ENCODE results near the gene LALBA.
"Not testable (repeated sequence)": the region's sequence is repeated elsewhere in the genome, so short reads cannot be mapped to it uniquely, and the experiment has no call there.

The LALBA gene

GRCh38 chr12:48569946-48570345, at the start of gene LALBA:
Gene LALBA, minus strand, starts transcription at chr12:48570046. Its CDS starts 26 bp downstream, at chr12:48570020.
- DNase-seq: no peak

GRCh38 chr12:48618541-48618940, 48.7 kb upstream of the LALBA start:
- DNase-seq: peak; percentile 87

GRCh38 chr12:48615681-48616080, 45.8 kb upstream of the LALBA start:
- no peak for DNase-seq

- DNase-seq: no peak
Measured at GRCh38 chr12:48613321-48613720, 43.5 kb upstream of the LALBA start.

DNA sequence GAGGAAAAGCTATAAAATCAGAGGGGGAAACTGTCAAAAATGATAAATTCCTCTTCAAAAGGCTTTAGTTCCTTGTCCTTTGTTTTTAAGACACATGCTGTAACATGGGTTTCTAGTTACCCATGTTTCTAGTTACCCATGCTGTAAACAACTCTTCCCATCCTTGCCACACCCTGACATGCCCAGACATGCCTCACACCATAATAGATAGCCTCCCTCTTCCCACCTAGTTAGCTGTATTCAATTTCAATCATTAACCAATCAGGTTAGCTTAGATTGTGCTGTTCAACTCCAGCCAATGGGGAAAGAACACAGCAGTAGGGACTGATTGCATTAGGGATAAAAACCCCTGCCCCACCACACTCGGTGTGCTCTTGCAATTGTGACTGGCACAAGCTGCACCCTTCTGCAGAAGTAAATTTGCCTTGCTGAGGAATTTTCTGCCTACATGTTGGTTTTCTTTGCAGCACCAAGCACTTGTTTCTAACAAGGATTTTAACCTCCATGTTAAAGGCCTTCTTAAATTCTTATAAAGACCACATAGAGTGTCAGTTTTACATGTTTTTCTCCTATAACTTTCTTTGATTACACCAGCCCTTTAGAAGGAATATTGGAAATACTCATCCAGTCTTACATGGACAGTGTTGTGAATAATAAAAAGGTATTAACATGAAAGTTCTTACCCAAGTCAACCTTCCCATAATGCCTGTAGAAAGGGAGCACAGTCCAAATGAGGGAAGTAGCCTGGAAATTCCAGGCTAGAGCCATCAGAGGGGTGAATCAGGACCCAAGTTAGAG, 32.5 kb upstream of the LALBA start:
- DNase-seq: no peak

GRCh38 chr12:48601013-48601756, 31.3 kb upstream of the LALBA start:
- DNase-seq: no peak

DNA sequence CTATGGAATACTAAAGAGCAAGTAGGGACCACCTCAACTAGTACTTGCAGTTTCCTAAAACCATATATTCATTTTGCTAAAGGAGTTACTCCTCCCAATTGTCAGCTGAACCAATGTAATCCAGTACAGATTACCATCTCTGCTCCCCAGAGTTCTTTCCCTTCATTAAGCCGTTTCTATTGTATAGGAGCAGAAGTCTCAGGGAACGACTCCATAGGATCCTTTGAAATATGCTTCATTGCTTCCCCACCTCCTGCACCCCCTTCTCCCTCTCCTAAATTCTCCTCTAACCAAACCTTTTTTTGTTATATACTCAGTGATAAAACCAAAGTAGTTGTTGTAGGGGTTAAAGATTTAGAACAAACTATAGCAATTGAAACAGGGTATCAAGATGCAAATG, 30.7 kb upstream of the LALBA start:
- DNase-seq: no peak

GRCh38 chr12:48592591-48593086, 22.8 kb upstream of the LALBA start:
- DNase-seq: no peak

GRCh38 chr12:48586361-48586760, 16.5 kb upstream of the LALBA start:
- DNase-seq: no peak

DNA sequence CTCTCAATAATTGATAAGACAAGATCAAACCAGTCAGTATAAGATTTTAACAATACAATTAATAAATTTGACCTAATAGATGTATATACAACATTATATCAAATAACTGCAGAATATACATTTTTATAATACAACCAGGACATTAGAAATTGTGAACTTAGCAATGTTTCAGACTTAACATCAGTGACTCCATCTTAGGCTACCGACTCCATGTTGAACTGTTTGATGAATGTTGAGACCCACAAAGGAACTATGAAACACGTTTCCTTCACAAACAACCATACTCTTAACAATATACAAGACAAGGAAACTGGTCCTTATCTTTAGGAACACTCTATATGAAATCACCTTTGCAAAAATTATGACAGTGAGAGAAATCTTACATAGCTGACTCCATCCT, 13.9 kb upstream of the LALBA start:
- no peak for DNase-seq

- peak; percentile 3 for DNase-seq
Measured at GRCh38 chr12:48580831-48581230, 11.0 kb upstream of the LALBA start.

DNA sequence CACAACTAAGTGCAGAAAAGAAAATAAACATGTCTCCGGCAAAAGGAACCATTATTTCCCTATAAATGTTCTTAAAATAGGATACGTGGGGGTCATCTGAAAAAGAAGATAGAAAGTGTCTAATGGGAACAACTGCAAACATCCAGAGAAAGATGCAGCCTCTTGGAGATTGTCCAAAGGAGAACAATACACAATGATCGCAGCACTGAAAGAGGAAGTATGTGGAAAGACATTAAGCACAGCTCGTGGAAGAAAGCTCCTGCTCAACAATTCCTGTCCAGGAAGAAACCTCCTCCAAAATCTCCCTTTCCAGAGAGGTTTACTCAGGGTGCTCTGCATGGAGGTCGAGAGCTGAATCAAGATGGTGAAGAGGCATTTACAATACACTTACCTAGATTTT, 2.5 kb upstream of the LALBA start:
- peak; percentile 18 for DNase-seq

- no peak for DNase-seq
Measured at GRCh38 chr12:48567731-48568130, 2.1 kb downstream of the LALBA start.

- no peak for DNase-seq
Measured at GRCh38 chr12:48557919-48558318, 11.9 kb downstream of the LALBA start.

- DNase-seq: no peak
Measured at GRCh38 chr12:48556631-48557030, 13.2 kb downstream of the LALBA start.

DNA sequence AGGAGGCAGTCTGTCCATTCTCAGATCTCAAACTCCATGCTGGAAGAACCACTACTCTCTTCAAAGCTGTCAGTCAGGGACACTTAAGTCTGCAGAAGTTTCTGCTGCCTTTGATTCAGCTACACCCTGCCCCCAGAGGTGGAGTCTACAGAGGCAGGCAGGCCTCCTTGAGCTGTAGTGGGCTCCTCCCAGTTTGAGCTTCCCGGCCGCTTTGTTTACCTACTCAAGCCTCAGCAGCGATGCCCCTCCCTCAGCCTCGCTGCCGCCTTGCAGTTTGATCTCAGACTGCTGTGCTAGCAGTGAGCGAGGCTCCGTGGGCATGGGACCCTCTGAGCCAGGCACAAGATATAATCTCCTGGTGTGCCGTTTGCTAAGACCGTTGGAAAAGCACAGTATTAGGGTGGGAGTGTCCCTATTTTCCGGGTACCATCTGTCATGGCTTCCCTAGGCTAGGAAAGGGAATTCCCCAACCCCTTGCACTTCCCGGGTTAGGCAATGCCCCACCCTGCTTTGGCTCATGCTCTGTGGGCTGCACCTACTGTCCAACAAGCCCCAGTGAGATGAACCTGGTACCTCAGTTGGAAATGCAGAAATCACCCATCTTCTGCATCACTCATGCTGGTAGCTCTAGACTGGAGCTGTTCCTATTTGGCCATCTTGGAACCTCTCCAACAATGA, 16.0 kb downstream of the LALBA start:
- peak; percentile 9 for DNase-seq

DNA sequence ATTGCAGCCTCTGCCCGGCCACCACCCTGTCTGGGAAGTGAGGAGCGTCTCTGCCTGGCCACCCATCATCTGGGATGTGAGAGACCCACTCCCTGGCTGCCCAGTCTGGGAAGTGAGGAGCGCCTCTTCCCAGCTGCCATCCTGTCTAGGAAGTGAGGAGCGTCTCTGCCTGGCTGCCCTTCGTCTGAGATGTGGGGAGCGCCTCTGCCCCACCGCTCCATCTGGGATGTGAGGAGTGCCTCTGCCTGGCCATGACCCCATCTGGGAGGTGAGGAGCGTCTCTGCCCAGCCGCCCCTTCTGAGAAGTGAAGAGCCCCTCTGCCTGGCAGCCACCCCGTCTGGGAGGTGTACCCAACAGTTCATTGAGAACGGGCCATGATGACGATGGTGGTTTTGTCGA, 18.2 kb downstream of the LALBA start:
- DNase-seq: not testable (repeated sequence)

GRCh38 chr12:48547012-48547411, 22.8 kb downstream of the LALBA start:
- DNase-seq: not testable (repeated sequence)

DNA sequence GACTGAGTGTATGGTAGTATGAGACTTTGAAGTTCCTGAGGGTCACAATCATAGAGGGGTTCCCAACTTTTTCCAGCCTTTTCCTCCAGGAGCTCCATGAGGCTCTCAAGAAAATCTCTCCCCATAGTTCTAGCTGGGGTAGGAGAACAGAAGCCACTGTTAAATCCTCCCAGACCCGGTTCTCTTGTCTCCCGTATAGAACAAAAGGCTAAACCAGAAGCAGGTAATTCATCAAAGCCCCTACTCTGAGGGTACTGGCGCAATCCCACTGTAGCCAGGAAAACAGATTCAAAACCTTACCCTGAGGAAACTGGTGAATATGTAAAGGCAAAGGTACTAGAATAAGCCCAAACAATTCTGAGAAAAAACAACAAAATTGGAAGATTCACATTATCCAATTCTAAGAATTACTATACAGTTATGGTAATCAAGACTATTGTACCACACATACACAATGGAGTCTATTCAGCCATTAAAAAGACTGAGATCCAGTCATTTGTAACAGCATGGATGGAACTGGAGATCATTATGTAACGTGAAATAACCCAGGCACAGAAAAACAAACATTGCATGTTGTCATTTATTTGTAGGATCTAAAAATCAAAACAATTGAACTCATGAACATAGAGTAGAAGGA, 23.9 kb downstream of the LALBA start:
- no peak for DNase-seq

DNA sequence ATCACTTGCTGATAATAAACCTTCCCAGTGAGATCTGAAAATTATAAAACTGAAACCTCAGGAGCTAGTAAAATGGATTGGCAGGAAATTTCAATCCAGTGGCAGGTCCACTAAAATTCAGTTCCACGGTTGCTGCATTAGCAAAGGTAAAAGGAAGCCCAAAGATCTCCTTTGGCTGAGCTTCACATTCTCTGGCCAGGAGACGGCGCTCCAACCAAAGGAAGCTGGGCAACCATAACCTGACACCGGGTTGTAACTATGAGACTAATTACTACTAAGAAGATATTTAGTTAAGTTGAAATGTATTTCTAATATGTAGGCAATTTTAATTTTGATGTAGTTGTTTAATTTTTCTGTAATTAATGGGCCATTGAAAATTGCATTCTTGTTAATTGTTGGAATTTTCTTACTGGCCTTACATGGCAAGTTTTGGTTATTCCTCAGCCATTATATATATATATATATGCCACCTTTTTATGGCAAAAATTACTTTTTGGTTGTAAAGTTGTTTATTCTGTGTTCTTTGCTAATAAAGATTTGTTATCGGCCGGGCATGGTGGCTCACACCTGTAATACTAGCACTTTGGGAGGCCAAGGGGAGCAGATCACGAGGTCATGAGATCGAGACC, 27.4 kb downstream of the LALBA start:
- peak; percentile 77 for DNase-seq

GRCh38 chr12:48536602-48537001, 33.2 kb downstream of the LALBA start:
- no peak for DNase-seq

DNA sequence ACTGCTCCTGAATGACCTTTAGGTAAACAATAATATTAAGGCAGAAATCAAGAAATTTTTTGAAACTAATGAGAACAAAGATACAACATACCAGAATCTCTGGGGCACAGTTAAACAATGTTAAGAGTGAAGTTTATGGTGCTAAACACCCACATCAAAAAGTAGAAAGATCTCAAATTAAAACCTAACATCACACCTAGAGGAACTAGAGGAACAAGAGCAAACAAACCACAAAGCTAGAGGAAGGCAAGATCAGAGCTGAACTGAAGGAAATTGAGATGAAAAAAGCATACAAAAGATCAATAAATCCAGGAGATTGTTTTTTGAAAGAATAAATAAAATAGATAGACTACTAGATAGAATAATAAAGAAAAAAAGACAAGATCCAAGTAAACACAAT, 37.2 kb downstream of the LALBA start:
- DNase-seq: no peak
